ENCODE measurements around the gene BLZF1. TPM values are rescaled to one million over a fixed set of nuclear protein-coding genes. Genes with fewer than 3 reads are reported as not detected.
"Not testable (repeated sequence)": the region's sequence is repeated elsewhere in the genome, so short reads cannot be mapped to it uniquely, and the experiment has no call there.

BLZF1 gene
- polyA plus RNA-seq, 1 experiment = 23.0 TPM

DNA sequence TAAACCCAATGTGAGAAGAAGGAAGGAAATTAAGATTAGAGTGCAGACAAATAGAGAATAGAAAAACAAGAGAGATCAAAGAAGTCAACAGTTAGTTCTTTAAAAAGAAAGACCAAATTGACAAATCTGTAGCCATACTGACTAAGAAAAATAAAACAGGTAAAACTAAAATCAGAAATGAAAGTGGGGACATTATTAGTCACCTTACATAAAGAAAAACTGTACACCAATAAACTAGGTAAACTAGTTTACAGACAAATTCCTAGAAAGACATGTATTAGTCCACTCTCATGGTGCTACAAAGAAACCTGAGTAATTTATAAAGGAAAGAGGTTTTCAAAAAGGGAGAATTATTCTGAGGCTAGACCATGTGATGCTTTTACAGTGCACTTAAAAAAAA lies 22.3 kb downstream of the BLZF1 start:
- no peak for DNase-seq (ENCODE audit: low read depth, low spot score)
- ChIA-PET POLR2A (no interaction called here), CTCF (no interaction called here)
- Histone ChIP-seq H3K27ac (ENCODE audit: low read depth, low read length) (no peak overlapping the region), H3K9me3 (ENCODE audit: control insufficient read depth, insufficient read depth, low read length) (no peaks in the 10 kb centered on the region), H3K4me3 (ENCODE audit: low read depth, low read length) (no peak overlapping the region), H3K27me3 (ENCODE audit: control insufficient read depth, insufficient read depth, low read length) (no peaks in the 10 kb centered on the region)
- TF ChIP-seq, protein P1, sequence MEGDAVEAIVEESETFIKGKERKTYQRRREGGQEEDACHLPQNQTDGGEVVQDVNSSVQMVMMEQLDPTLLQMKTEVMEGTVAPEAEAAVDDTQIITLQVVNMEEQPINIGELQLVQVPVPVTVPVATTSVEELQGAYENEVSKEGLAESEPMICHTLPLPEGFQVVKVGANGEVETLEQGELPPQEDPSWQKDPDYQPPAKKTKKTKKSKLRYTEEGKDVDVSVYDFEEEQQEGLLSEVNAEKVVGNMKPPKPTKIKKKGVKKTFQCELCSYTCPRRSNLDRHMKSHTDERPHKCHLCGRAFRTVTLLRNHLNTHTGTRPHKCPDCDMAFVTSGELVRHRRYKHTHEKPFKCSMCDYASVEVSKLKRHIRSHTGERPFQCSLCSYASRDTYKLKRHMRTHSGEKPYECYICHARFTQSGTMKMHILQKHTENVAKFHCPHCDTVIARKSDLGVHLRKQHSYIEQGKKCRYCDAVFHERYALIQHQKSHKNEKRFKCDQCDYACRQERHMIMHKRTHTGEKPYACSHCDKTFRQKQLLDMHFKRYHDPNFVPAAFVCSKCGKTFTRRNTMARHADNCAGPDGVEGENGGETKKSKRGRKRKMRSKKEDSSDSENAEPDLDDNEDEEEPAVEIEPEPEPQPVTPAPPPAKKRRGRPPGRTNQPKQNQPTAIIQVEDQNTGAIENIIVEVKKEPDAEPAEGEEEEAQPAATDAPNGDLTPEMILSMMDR (IDR thresholded peaks at IDR 0.05; ENCODE audit: low read depth, low read length) = no peak

DNA sequence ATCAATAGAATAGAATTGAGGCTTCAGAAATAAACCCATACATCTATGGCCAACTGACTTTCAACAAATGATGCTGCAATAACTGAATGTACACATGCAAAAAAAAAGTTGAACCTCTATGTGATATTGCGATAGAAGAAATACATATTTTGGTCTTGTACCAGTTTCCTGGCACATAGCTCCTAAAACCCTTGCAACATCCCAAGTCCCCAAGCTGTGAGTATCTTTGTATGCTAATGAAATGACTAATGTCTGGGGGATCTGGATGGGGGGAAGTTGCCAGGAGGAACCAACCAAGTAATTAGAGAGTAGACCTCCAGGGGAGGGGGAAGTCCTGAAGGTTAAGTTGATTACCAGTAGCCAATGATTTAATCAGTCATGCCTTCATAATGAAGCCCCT lies 24.4 kb downstream of the BLZF1 start:
- no peaks in the 10 kb centered on the region for H3K27me3 ChIP-seq (ENCODE audit: control insufficient read depth, insufficient read depth, low read length)
- H3K27ac ChIP-seq (ENCODE audit: low read depth, low read length) = no peak overlapping the region
- no peak for DNase-seq (ENCODE audit: low read depth, low spot score)
- no peak overlapping the region for H3K4me3 ChIP-seq (ENCODE audit: low read depth, low read length)
- ChIA-PET CTCF (interaction anchor here (1.0 to 1.2 kb wide), 2 partner anchors 13 to 789 kb away, joined by 3 read pairs; no protein-coding TSS in a partner anchor), POLR2A (no interaction called here)
- TF ChIP-seq, protein P1 (IDR thresholded peaks at IDR 0.05; ENCODE audit: low read depth, low read length) = no peak
- H3K9me3 ChIP-seq (ENCODE audit: control insufficient read depth, insufficient read depth, low read length) = no peaks in the 10 kb centered on the region

DNA sequence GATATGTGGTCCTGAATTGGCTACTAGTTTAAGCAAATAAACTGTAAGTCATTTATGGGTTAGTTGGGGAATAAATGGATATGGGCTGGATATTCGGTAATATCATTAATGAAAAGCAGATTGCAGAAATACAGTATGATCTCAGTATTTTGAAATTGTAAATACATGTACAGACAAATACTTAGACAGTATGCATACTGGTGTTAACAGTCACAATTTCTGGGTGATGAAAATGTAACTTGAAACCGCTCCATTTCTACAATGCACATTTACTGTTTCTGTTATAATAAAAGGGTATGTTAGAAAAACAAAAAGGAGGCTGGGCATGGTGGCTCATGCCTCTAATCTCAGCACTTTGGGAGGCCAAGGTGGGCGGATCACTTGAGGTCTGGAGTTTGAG lies 28.0 kb downstream of the BLZF1 start:
- DNase-seq (ENCODE audit: low read depth, low spot score) = no peak
- CTCF ChIA-PET = no interaction called here
- Histone ChIP-seq H3K27me3 (ENCODE audit: control insufficient read depth, insufficient read depth, low read length) (no peaks in the 10 kb centered on the region), H3K27ac (ENCODE audit: low read depth, low read length) (no peak overlapping the region), H3K4me3 (ENCODE audit: low read depth, low read length) (no peak overlapping the region), H3K9me3 (ENCODE audit: control insufficient read depth, insufficient read depth, low read length) (no peaks in the 10 kb centered on the region; the same call in 1 of the 2 replicates)
- TF ChIP-seq, protein P1 (IDR thresholded peaks at IDR 0.05; ENCODE audit: low read depth, low read length) = no peak
- POLR2A ChIA-PET = no interaction called here

DNA sequence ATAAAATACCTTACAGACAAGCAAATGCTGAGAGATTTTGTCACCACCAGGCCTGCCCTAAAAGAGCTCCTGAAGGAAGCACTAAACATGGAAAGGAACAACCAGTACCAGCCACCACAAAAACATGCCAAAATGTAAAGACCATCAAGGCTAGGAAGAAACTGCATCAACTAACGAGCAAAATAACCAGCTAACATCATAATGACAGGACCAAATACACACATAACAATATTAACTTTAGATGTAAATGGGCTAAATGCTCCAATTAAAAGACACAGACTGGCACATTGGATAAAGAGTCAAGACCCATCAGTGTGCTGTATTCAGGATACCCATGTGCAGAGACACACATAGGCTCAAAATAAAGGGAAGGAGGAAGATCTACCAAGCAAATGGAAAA lies 34.6 kb downstream of the BLZF1 start:
- H3K27ac ChIP-seq (ENCODE audit: low read depth, low read length); DNase-seq (ENCODE audit: low read depth, low spot score); H3K4me3 ChIP-seq (ENCODE audit: low read depth, low read length); POLR2A ChIA-PET; H3K9me3 ChIP-seq (ENCODE audit: control insufficient read depth, insufficient read depth, low read length); H3K27me3 ChIP-seq (ENCODE audit: control insufficient read depth, insufficient read depth, low read length); CTCF ChIA-PET: not testable (repeated sequence)

DNA sequence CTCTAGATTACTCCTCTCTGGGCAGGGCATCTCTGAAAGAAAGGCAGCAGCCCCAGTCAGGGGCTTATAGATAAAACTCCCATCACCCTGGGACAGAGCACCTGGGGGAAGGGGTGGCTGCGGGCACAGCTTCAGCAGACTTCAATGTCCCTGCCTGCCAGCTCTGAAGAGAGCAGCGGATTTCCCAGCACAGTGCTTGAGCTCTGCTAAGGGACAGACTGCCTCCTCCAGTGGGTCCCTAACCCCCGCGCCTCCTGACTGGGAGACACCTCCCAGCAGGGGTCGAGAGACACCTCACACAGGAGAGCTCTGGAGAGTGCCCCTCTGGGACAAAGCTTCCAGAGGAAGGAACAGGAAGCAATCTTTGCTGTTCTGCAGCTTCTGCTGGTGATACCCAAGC lies 40.3 kb downstream of the BLZF1 start:
- H3K9me3 ChIP-seq (ENCODE audit: control insufficient read depth, insufficient read depth, low read length); POLR2A ChIA-PET; CTCF ChIA-PET; DNase-seq (ENCODE audit: low read depth, low spot score); H3K27ac ChIP-seq (ENCODE audit: low read depth, low read length); H3K27me3 ChIP-seq (ENCODE audit: control insufficient read depth, insufficient read depth, low read length); H3K4me3 ChIP-seq (ENCODE audit: low read depth, low read length): not testable (repeated sequence)

DNA sequence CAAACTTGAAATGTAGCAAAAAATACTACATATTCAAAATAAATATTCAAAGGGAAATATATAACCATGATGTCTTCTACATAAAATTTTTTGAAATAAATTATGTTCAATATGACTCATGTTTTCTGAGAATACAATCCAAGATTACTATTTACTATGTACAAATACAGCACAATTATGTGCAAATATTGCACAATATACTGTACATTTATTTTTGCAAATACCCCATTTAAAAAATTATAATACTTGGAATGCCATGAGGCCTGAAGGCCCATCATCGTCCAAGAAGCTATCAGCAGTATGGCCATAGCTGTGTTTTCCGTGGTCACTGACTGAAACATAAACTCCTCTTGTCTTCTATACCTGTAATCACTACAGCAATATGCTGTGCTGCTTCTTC lies 47.0 kb downstream of the BLZF1 start:
- H3K4me3 ChIP-seq (ENCODE audit: low read depth, low read length) = no peak overlapping the region
- H3K27me3 ChIP-seq (ENCODE audit: control insufficient read depth, insufficient read depth, low read length) = no peaks in the 10 kb centered on the region
- POLR2A ChIA-PET = no interaction called here
- DNase-seq (ENCODE audit: low read depth, low spot score) = no peak
- no peak overlapping the region for H3K27ac ChIP-seq (ENCODE audit: low read depth, low read length)
- TF ChIP-seq, protein P1 (IDR thresholded peaks at IDR 0.05; ENCODE audit: low read depth, low read length) = no peak
- H3K9me3 ChIP-seq (ENCODE audit: control insufficient read depth, insufficient read depth, low read length) = no peaks in the 10 kb centered on the region
- CTCF ChIA-PET = no interaction called here
